ENCODE measurements around the gene CHMP4B. TPM values are rescaled to one million over a fixed set of nuclear protein-coding genes. Genes with fewer than 3 reads are reported as not detected.

CHMP4B gene
- total RNA-seq, 1 experiment from 2014 or later = 68.9 TPM

DNA sequence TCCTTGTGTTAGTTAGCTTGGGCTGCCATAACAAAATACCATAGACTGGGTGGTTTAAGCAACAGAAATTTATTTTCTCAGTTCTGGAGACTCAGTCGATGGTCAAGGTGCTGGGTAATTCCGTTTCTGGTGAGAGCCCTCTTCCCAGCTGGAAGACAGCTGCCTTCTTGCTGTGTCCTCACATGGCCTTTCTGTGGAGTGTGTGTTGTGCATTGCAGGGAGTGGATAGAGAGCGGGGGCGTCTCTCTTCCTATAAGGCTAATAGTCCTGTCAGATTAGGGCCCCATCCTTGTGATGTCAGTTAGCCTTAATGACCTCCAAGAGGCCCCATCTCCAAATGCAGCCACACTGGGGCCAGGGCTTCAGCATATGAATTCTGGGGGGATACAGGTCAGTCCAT lies 19.2 kb downstream of the CHMP4B start:
- Histone ChIP-seq H3K4me3 (ENCODE audit: low read depth, low read length, poor library complexity, severe bottlenecking) (no peak overlapping the region), H3K27ac (ENCODE audit: low read depth, low read length, poor library complexity, severe bottlenecking) (peak overlapping the region; percentile 21), H3K27me3 (replicated peaks; ENCODE audit: insufficient read depth, low read depth, low read length, poor library complexity) (no peaks in the 10 kb centered on the region), H3K9me3 (ENCODE audit: low read depth, low read length, poor library complexity, severe bottlenecking) (peaks cover 4% of the 10 kb centered on the region), H3K36me3 (ENCODE audit: insufficient read depth, low read length, poor library complexity, severe bottlenecking) (peaks cover 5% of the 10 kb centered on the region), H3K4me1 (ENCODE audit: insufficient read depth, low read length, poor library complexity, severe bottlenecking) (peaks cover 54% of the 10 kb centered on the region)
- TF ChIP-seq EZH2 (IDR thresholded peaks at IDR 0.05; ENCODE audit: borderline replicate concordance, low read depth, low read length, poor library complexity, severe bottlenecking) (no peak), CTCF (conservative IDR thresholded peaks at IDR 0.05; ENCODE audit: low read depth, low read length) (no peak)
- ChIA-PET CTCF (no interaction called here), POLR2A (ENCODE audit: low non-redundant PET) (no interaction called here)
- intact Hi-C loops (cut with micrococcal nuclease; ENCODE audit: unreplicated experiment) = no loop called here
- DNase-seq (ENCODE audit: low spot score) = no peak
- no TSS peak for BruUV-seq (replicated peaks)

GRCh38 chr20:33832103-33832804 lies 21.1 kb downstream of the CHMP4B start:
- CTCF ChIA-PET = interaction anchor here (0.6 kb wide), 2 partner anchors 10 to 500 kb away, joined by 3 read pairs; no protein-coding TSS in a partner anchor
- Histone ChIP-seq H3K27ac (ENCODE audit: low read depth, low read length, poor library complexity, severe bottlenecking) (peak overlapping the region; percentile 44), H3K4me3 (ENCODE audit: low read depth, low read length, poor library complexity, severe bottlenecking) (no peak overlapping the region), H3K27me3 (replicated peaks; ENCODE audit: insufficient read depth, low read depth, low read length, poor library complexity) (no peaks in the 10 kb centered on the region), H3K36me3 (ENCODE audit: insufficient read depth, low read length, poor library complexity, severe bottlenecking) (peaks cover 8% of the 10 kb centered on the region), H3K4me1 (ENCODE audit: insufficient read depth, low read length, poor library complexity, severe bottlenecking) (peaks cover 66% of the 10 kb centered on the region), H3K9me3 (ENCODE audit: low read depth, low read length, poor library complexity, severe bottlenecking) (peaks cover 4% of the 10 kb centered on the region)
- peak; percentile 28 for DNase-seq (ENCODE audit: low spot score)
- POLR2A ChIA-PET (ENCODE audit: low non-redundant PET) = no interaction called here
- no TSS peak for BruUV-seq (replicated peaks)
- TF ChIP-seq EZH2 (IDR thresholded peaks at IDR 0.05; ENCODE audit: borderline replicate concordance, low read depth, low read length, poor library complexity, severe bottlenecking) (no peak), CTCF (conservative IDR thresholded peaks at IDR 0.05; ENCODE audit: low read depth, low read length) (no peak)
- intact Hi-C loops (cut with micrococcal nuclease; ENCODE audit: unreplicated experiment) = no loop called here

DNA sequence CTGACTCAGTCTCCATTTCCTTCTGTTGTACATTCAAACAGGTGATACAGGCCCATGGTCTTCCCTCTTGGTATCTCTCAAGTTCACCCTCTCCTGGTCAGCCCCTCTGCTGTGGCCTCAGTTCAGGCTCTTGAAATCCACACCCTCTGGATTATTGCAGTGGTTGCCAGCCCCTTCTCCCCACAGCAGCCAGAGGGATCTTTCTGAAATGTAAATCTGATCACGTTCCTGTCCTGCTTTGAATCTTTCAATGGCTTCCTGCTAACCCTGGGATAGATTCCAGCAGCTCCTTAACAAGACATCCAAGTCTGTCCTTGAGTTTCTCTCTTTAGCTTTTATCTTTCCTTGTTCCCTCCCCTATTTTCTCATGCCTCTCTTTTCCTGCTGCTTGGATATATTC lies 22.2 kb downstream of the CHMP4B start:
- ChIA-PET CTCF (interaction anchor here (0.6 kb wide), 1 partner anchor 501 kb away, joined by 3 read pairs; no protein-coding TSS in a partner anchor), POLR2A (ENCODE audit: low non-redundant PET) (no interaction called here)
- H3K9me3 ChIP-seq (ENCODE audit: low read depth, low read length, poor library complexity, severe bottlenecking) = peaks cover 4% of the 10 kb centered on the region
- TF ChIP-seq EZH2 (IDR thresholded peaks at IDR 0.05; ENCODE audit: borderline replicate concordance, low read depth, low read length, poor library complexity, severe bottlenecking) (no peak), CTCF (conservative IDR thresholded peaks at IDR 0.05; ENCODE audit: low read depth, low read length) (no peak)
- H3K4me3 ChIP-seq (ENCODE audit: low read depth, low read length, poor library complexity, severe bottlenecking) = no peak overlapping the region
- H3K27me3 ChIP-seq (replicated peaks; ENCODE audit: insufficient read depth, low read depth, low read length, poor library complexity) = no peaks in the 10 kb centered on the region
- intact Hi-C loops (cut with micrococcal nuclease; ENCODE audit: unreplicated experiment) = no loop called here
- H3K27ac ChIP-seq (ENCODE audit: low read depth, low read length, poor library complexity, severe bottlenecking) = peak overlapping the region; percentile 17
- peaks cover 8% of the 10 kb centered on the region for H3K36me3 ChIP-seq (ENCODE audit: insufficient read depth, low read length, poor library complexity, severe bottlenecking)
- H3K4me1 ChIP-seq (ENCODE audit: insufficient read depth, low read length, poor library complexity, severe bottlenecking) = peaks cover 65% of the 10 kb centered on the region
- no peak for DNase-seq (ENCODE audit: low spot score)
- no TSS peak for BruUV-seq (replicated peaks)
